Keratinocyte (primary cell): ENCODE results near the gene EGR4. TPM values are rescaled to one million over a fixed set of nuclear protein-coding genes. Genes with fewer than 3 reads are reported as not detected.

Source experiments
- DNase-seq: peaks from one replicate; pipeline ENCODE4 v3.0.0-alpha.2; 2011; ENCODE audit warnings: low read depth, missing footprints, low spot score
- FAIRE-seq: peaks from 2 replicates; lab custom pipeline; 2011; peaks lifted over from hg19 to GRCh38; lab: Jason Lieb, UNC
- H2AFZ ChIP-seq: 2 replicates; pipeline ENCODE4 v1.6.0; 2012; ENCODE audit warnings: low read length, control low read depth, inconsistent platforms; ENCODE audit not compliant: control insufficient read depth
- H3K27ac ChIP-seq: 2 replicates; pipeline ENCODE4 v1.5.1; 2011; ENCODE audit warnings: low read length; ENCODE audit not compliant: control insufficient read depth, insufficient read depth
- H3K27me3 ChIP-seq: 3 replicates; pipeline ENCODE4 v1.6.0; 2011; ENCODE audit warnings: low read length; ENCODE audit not compliant: control insufficient read depth, insufficient read depth; ENCODE audit errors: extremely low read depth
- H3K36me3 ChIP-seq, 2 experiments: 2 replicates in 1 of 2; 3 replicates in 1 of 2; pipeline ENCODE4 v1.5.1; 2011; ENCODE audit warnings: low read length in 2 of 2, mild to moderate bottlenecking in 1 of 2; ENCODE audit not compliant: control insufficient read depth in 2 of 2, insufficient read depth in 2 of 2; ENCODE audit errors: extremely low read depth in 1 of 2
- H3K4me1 ChIP-seq: 3 replicates; pipeline ENCODE4 v1.5.1; 2011; ENCODE audit warnings: low read length; ENCODE audit not compliant: control insufficient read depth, insufficient read depth; ENCODE audit errors: extremely low read depth
- H3K4me2 ChIP-seq: 3 replicates; pipeline ENCODE4 v1.6.0; 2011; ENCODE audit warnings: low read depth, low read length; ENCODE audit not compliant: control insufficient read depth, insufficient read depth; ENCODE audit errors: extremely low read depth
- H3K4me3 ChIP-seq, 3 experiments: fragments of 200-600 bp in 1 of 3; sonication (generic) in 1 of 3; 2 replicates in 2 of 3; 3 replicates in 1 of 3; pipeline ENCODE4 v1.5.1; 2011 to 2016; ENCODE audit warnings: low read length in 3 of 3, mild to moderate bottlenecking in 3 of 3, control low read depth in 2 of 3, inconsistent platforms in 1 of 3, low read depth in 1 of 3, mixed read lengths in 1 of 3, mixed run types in 1 of 3, moderate library complexity in 1 of 3; ENCODE audit not compliant: control insufficient read depth in 2 of 3, insufficient read depth in 2 of 3; ENCODE audit errors: extremely low read depth in 1 of 3
- H3K79me2 ChIP-seq: 2 replicates; pipeline ENCODE4 v1.6.0; 2012; ENCODE audit warnings: low read length; ENCODE audit not compliant: control insufficient read depth, insufficient read depth
- H3K9ac ChIP-seq: 3 replicates; pipeline ENCODE4 v1.6.0; 2011; ENCODE audit warnings: low read length; ENCODE audit not compliant: control insufficient read depth, insufficient read depth; ENCODE audit errors: extremely low read depth
- H3K9me1 ChIP-seq: 3 replicates; pipeline ENCODE4 v1.6.0; 2011; ENCODE audit warnings: low read length; ENCODE audit not compliant: control insufficient read depth, insufficient read depth; ENCODE audit errors: extremely low read depth
- H3K9me3 ChIP-seq: 2 replicates; pipeline ENCODE4 v1.5.1; 2012; ENCODE audit warnings: low read depth, low read length; ENCODE audit not compliant: control insufficient read depth
- H4K20me1 ChIP-seq: 3 replicates; pipeline ENCODE4 v1.6.0; 2011; ENCODE audit warnings: low read length; ENCODE audit not compliant: control insufficient read depth, insufficient read depth; ENCODE audit errors: extremely low read depth
- EZH2 ChIP-seq: IDR thresholded peaks from one replicate; pipeline ENCODE4 v1.6.1; 2012; ENCODE audit warnings: inconsistent platforms, mild to moderate bottlenecking, low read length, moderate library complexity
- dilution Hi-C: fragments of 300-500 bp; cut with MboI; formaldehyde crosslinking; loops from one replicate; pipeline ENCODE4 v1.7.0; 2020; ENCODE audit warnings: low sequenced_read_pairs; ENCODE audit not compliant: extremely low pct_ligation_motif_present
- polyA plus RNA-seq, 5 experiments: library from polyadenylated mRNA; depleted of rRNA in 3 of 5; stranded (reverse) in 3 of 5; stranded (forward) in 1 of 5; unstranded in 1 of 5; fragments of >200 nt; gene quantifications; 1 replicate in 1 of 5; 2 replicates in 3 of 5; 3 replicates in 1 of 5; pipeline versions ENCODE4 v1.2.1 to v1.2.3, GENCODE V29; 2011 to 2012; ENCODE audit warnings: missing spikeins in 2 of 5, low read depth in 1 of 5, low replicate concordance in 1 of 5
- TF ChIP-seq, protein P1 (sequence below), 3 experiments: IDR thresholded peaks in 1 of 3; conservative IDR thresholded peaks in 1 of 3; optimal IDR thresholded peaks in 1 of 3; 2 replicates in 2 of 3; 3 replicates in 1 of 3; pipeline versions ENCODE3 to v1.5.1; 2011; ENCODE audit warnings: low read length in 3 of 3, mild to moderate bottlenecking in 3 of 3, moderate library complexity in 2 of 3, control low read depth in 1 of 3, inconsistent platforms in 1 of 3; ENCODE audit not compliant: insufficient read depth in 2 of 3; ENCODE audit errors: extremely low read depth in 1 of 3

Gene EGR4
- polyA plus RNA-seq, 1 donor (not counting 4 experiments of a cell fraction or from before 2014, with no cell fraction given): not detected

DNA sequence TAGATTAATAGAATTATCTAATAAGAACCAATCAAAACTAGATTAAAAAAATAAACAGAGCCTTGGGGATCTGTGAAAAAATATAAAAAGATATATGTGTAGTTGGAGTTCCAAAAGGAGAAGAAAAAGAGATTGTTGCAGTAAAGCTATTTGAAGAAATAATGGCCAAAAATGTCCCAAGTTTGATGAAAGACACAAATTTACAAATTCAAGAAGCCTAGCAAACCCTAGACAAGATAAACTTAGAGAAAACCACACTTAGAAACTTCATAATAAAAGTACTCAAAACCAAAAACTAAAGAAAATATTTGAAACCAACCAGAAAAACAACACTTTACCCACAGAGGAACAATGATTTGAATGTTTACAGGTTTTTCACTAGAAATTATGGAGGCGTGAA, 41.3 kb upstream of the EGR4 start:
- H3K27me3 ChIP-seq: no peaks in the 10 kb centered on the region
- H3K4me1 ChIP-seq: no peaks in the 10 kb centered on the region
- no peak for DNase-seq
- no peak overlapping the region for H3K9ac ChIP-seq
- no peak overlapping the region for H3K4me3 ChIP-seq
- no peaks in the 10 kb centered on the region for H3K36me3 ChIP-seq
- H4K20me1 ChIP-seq: no peaks in the 10 kb centered on the region
- H3K4me2 ChIP-seq: no peak overlapping the region
- H2AFZ ChIP-seq: no peak overlapping the region
- no peaks in the 10 kb centered on the region for H3K9me3 ChIP-seq
- H3K79me2 ChIP-seq: no peaks in the 10 kb centered on the region
- TF ChIP-seq EZH2: no peak
- TF ChIP-seq, protein P1, sequence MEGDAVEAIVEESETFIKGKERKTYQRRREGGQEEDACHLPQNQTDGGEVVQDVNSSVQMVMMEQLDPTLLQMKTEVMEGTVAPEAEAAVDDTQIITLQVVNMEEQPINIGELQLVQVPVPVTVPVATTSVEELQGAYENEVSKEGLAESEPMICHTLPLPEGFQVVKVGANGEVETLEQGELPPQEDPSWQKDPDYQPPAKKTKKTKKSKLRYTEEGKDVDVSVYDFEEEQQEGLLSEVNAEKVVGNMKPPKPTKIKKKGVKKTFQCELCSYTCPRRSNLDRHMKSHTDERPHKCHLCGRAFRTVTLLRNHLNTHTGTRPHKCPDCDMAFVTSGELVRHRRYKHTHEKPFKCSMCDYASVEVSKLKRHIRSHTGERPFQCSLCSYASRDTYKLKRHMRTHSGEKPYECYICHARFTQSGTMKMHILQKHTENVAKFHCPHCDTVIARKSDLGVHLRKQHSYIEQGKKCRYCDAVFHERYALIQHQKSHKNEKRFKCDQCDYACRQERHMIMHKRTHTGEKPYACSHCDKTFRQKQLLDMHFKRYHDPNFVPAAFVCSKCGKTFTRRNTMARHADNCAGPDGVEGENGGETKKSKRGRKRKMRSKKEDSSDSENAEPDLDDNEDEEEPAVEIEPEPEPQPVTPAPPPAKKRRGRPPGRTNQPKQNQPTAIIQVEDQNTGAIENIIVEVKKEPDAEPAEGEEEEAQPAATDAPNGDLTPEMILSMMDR (optimal IDR thresholded peaks at IDR 0.05 in 1 of 3, IDR thresholded peaks at IDR 0.05 in 1 of 3, conservative IDR thresholded peaks at IDR 0.05 in 1 of 3; ENCODE audit: extremely low read depth in 1 of 3, insufficient read depth in 2 of 3, low read length in 3 of 3): no peak
- no peaks in the 10 kb centered on the region for H3K9me1 ChIP-seq
- dilution Hi-C loops: no loop called here
- no peak overlapping the region for H3K27ac ChIP-seq
- no peak for FAIRE-seq

DNA sequence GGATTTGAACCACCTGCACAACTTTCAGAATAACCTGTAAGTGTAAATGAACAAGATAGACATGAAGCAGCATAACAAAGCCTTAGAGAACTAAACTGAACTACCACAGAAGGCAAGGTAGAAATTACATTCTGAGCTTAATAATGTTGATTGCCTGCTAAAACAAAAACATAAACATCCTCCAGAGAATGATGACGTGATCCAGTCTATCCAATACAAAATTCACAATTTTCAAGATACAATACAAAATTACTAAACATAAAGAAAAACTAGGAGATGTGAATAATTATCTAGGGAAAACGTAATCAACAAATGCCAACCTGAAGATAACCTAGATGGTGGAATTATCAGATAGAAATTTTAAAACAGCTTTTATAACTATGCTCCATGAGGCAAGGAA, 40.7 kb upstream of the EGR4 start:
- Histone ChIP-seq H3K36me3 (no peaks in the 10 kb centered on the region), H3K4me1 (no peaks in the 10 kb centered on the region), H3K9me3 (no peaks in the 10 kb centered on the region), H4K20me1 (no peaks in the 10 kb centered on the region), H3K9ac (no peak overlapping the region), H3K9me1 (no peaks in the 10 kb centered on the region), H3K27me3 (no peaks in the 10 kb centered on the region), H3K4me2 (no peak overlapping the region), H3K27ac (no peak overlapping the region), H3K4me3 (no peak overlapping the region), H3K79me2 (no peaks in the 10 kb centered on the region), H2AFZ (no peak overlapping the region)
- TF ChIP-seq, protein P1 (optimal IDR thresholded peaks at IDR 0.05 in 1 of 3, IDR thresholded peaks at IDR 0.05 in 1 of 3, conservative IDR thresholded peaks at IDR 0.05 in 1 of 3; ENCODE audit: extremely low read depth in 1 of 3, insufficient read depth in 2 of 3, low read length in 3 of 3): no peak
- TF ChIP-seq EZH2: no peak
- dilution Hi-C loops: no loop called here
- DNase-seq (no peak), FAIRE-seq (no peak)
